CD4-positive, alpha-beta T cell treated with Interferon gamma for 1 hour (primary cell): ENCODE data around the gene NEB.
A peak's percentile ranks its signal among the peaks of the same experiment; 100 is the strongest.

Source experiments
- DNase-seq: peaks from one replicate; pipeline ENCODE4 v3.0.0-alpha.2; 2020

NEB gene, protein sequence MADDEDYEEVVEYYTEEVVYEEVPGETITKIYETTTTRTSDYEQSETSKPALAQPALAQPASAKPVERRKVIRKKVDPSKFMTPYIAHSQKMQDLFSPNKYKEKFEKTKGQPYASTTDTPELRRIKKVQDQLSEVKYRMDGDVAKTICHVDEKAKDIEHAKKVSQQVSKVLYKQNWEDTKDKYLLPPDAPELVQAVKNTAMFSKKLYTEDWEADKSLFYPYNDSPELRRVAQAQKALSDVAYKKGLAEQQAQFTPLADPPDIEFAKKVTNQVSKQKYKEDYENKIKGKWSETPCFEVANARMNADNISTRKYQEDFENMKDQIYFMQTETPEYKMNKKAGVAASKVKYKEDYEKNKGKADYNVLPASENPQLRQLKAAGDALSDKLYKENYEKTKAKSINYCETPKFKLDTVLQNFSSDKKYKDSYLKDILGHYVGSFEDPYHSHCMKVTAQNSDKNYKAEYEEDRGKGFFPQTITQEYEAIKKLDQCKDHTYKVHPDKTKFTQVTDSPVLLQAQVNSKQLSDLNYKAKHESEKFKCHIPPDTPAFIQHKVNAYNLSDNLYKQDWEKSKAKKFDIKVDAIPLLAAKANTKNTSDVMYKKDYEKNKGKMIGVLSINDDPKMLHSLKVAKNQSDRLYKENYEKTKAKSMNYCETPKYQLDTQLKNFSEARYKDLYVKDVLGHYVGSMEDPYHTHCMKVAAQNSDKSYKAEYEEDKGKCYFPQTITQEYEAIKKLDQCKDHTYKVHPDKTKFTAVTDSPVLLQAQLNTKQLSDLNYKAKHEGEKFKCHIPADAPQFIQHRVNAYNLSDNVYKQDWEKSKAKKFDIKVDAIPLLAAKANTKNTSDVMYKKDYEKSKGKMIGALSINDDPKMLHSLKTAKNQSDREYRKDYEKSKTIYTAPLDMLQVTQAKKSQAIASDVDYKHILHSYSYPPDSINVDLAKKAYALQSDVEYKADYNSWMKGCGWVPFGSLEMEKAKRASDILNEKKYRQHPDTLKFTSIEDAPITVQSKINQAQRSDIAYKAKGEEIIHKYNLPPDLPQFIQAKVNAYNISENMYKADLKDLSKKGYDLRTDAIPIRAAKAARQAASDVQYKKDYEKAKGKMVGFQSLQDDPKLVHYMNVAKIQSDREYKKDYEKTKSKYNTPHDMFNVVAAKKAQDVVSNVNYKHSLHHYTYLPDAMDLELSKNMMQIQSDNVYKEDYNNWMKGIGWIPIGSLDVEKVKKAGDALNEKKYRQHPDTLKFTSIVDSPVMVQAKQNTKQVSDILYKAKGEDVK (N-terminal part only)

DNA sequence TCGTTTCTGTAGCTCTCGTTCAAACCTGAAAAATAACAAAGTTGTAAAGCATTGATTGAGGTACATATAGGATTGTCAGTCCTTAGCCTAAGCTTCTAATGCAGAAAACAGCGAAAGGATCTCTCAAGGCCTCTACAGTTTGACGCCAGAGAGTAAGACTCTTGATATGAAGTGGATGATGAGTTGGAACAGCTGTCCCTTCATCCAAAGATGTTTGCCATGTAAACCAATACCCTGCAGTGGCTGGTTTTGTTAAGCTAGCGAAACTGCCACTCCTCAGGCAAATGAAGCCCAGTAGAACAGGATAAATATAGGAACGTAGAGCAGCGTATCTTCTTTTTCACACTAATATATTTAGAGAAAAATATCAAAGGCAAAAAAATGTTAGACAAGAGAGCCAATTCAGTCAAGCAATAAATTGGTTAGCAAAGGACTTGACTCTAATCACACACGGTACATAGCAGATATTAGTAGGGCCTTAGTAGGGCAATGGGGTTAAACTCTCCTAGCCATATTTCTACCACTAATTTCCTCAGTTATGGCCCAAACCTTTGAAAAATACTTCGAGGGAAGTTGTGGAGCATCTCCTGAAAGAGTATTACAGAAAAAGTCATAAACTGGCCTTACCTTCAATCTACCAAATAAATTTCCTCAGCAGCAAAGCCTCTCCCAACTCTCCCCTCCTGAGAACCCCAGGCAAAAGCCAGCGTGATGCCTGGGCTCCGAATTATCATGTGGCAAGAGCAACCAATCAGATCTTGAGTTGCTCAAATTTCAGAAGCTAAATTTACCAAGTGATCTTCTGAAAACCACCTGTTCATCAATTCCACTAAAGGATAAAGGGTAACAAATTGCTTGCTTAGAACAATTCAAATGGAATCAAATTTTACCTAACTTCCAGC is at the start of gene NEB:
NEB (minus strand) TSS at position 706 of the 902 bp plus-strand sequence. CDS start 1,320 bp downstream, outside the sequence.
- DNase-seq = no peak

DNA sequence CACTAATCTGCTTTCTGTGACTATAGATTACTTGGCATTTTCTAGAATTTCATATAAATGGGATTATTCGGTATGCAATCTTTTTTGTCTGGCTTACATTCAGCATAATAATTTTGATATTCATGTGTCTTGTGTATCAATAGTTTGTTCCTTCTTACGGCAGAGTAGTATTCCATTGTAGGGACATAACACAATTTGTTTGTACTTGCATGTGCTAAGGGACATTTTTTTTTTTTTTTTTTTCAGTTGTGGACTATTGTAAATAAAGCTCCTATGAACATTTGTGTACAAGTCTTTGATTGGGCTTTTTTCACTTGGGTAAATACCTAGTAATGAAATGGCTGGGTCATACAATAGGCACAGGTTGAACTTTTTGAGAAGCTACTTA is 48.9 kb upstream of the NEB start:
- no peak for DNase-seq

DNA sequence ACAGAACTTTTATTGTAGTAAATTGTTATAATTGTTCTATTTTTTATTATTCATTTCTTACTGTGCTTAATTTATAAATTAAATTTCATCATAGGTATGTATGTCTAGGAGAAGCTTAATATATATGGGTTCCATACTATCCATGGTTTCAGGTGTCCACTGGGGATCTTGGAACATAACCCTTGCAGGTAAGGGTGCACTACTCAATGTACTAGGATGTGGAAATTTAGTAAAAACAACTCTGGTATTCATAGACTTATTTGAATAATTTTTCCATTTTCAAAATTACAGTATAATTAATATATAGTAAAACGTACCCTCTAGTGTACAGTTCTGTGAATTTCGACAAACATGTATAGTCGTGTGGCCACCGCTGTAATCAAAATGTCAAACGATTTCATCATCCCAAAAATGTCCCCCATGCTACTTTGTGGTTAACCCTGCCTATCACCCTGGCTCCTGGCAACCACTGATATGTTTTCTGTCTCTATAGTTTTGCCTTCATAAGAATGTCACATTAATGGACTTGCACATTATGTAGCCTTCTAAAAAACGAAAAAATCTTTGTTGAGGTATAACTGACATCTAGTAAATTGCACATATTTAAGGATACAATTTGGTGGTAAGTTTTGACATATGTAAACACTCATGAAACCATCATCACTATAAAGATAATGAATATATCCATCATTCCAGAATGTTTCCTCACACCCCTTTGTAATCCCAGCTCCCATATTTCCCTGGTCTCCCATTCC is 48.3 kb upstream of the NEB start:
- DNase-seq = no peak

DNA sequence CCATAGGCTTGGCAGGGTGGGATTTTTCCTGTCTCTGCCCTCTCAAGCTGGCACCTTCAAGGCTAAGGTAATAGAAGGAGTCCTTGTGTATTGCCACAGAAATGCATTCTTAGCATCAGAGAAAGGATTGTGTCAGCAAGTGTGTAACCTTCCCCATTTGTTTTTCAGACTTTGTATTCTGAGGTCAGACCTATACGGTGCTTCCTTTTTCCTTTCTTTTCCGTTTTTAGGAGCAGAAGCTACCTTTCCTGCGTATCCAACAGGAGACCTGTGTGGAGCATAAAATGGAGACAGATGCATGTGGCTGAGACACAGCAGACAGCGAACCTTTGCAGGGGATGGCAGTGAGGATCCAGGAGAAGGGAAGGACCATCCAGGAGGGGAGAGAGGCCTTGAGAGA is 47.4 kb upstream of the NEB start:
- no peak for DNase-seq

DNA sequence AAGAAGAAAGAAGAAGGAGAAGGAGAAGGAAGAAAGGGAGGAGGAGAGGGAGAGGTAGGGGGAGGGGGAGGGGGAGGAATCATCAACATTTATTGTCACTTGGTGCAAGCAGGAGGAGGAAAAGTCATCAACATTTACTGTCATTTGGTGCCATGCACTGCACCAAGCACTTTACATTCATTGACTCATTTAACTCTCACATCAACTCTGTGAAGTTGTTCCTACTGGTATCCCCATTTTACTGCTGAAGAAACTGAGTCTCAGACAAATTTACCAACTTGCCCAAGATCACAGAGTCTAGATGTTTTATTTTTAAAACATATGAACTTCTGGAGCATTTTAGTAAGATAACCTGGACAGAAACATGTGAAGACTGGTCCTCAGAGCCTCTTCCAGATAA is 46.7 kb upstream of the NEB start:
- DNase-seq = no peak

DNA sequence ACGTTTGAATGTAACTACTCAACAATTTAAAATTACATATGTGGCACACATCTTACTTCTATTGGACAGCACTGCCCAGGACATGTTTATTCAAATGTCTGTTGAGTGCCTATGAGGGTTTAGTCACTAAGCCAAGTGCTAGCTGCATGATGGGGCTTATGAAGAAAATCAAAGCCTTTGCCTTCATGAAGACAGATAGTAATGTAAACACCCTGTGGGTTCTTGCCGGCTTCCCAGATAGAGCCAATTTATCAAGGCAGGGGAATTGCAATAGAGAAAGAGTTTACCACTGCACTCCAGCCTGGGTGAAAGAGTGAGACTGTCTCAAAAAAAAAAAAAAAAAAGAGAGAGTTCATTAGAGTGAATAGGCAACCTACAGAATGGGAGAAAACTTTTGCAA is 43.7 kb upstream of the NEB start:
- no peak for DNase-seq

DNA sequence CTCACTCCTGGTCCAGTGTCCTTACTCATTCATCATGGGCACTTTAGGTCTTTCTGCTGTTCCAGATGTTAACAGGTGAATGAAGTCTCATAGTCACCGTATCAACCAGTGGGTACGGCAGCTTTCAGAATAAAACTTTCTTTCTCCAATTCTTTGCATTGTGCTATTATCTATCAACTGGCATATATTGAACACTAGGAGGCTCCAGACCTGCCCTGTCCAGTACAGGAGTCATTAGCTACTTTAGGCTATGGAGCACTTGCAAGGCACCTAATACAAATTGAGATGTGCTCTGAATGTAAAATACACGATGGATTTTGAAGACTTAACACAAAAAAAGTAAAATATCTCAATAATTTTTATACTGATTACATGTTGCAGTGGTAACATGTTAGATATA is 43.2 kb upstream of the NEB start:
- no peak for DNase-seq

DNA sequence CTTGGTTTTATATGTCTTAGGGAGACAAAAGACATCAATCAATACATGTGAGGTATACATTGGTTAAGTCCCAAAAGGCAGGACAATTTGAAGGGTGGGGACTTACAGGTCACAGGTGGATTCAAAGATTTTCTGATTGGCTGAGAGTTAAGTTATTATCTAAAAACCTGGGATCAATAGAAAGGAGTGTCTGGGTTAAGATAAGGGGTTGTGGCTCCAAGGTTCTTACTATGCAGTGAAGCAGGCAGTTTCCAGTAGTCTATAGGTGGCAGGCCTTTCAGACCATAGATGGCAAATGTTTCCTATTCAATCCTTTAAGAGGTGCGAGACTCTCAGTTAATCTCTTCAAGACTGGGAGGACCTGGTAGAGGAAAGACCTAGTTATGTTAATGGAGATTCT is 42.1 kb upstream of the NEB start:
- DNase-seq = no peak

DNA sequence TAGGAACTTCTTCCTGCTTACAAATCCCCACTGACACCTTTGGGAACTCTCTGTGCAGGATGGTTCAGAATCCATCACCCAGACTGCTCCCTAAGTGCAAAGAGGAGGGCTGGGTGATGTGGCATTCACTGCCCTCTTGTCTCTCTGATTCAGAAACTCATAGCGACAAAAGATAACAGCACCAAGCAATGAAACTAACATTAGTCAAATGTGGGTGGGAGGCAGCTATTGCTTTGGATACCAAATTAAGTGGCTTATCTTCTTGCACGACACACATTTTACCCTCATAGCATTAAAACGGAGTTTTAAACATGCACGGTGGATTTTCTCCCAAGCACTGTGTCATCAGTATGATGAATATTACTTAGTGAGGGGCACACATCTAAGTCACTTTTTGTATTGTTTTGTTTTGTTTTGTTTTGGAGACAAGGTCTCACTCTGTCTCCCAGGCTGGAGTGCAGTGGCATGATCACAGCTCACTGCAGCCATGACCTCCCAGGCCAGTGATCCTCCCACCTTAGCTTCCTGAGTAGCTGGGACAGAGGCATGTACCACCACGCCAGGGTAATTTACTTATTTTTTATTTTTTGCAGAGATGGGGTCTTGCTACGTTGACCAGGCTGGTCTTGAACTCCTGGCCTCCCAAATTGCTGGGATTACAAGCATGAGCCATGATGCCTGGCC is 40.9 kb upstream of the NEB start:
- no peak for DNase-seq

DNA sequence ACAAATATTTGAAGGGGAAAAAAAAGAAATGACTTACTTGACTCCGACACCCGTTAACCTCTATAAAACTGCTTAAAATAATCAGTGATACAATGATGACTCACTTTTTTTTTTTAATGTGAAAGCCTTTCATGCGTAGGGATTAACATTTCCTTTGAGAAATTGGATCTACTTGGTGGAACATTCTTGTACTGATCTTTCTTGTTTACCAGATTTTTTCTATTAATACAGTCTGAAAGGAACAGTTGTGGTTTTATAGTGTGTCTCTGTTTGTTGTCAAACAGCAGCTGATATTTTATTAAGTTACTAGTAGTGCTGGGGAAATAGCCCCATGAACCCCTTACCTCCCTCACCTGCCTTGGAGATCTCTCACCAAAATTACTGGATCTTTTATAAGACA is 40.2 kb upstream of the NEB start:
- DNase-seq = no peak

DNA sequence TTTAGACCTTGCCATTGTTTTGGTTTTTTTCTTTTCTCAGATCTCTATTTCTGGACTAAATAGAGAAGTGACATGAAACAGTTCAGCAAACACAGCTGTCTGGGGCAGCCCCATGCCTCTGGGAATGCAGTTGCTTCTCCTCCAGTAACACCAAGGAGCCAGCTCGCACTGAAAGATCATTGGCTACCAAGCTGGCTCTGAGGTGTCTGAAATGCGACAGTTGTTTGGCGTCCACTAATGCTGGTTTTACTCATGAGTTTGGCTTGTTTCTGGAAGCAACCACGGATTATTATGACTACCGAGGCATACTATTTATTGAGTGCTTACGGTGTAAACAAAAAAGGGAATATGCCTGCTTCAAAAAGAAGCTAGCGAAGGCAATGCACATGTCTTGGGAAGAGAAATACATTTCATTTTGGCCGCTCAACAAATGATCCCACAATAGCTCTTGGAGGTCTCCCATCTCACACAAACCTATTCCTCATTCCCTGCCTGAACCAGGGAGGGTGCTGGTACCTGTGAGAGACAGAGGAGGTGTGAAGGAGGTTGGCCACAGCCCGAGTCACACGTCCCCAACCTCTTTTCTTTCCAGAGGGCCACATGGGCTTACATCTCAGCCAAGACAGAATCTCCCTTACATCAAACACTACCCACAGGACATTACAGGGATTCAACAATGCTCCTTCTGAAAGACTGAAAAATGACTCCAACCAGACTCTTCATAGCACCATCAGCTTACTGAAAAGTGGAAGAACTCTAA is 37.5 kb upstream of the NEB start:
- DNase-seq = peak; percentile 80

DNA sequence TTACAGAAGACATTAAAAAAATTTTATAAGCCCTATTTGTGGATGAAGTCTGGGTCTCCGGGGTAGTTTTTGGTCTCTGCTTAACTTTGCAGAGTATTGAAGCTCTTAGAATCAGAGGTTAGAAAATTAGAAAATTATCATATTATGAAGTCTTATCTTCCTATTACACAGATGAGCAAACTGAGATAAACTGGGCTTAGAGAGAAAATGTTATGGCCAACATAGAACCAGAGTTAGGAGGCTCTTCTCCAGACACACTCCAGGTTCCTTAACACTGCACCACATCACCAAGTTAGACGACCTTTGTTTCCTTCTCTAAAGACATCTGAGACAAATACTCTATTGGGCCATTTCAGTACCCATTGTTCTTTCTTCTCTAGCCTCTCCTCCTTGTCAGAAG is 36.7 kb upstream of the NEB start:
- no peak for DNase-seq

DNA sequence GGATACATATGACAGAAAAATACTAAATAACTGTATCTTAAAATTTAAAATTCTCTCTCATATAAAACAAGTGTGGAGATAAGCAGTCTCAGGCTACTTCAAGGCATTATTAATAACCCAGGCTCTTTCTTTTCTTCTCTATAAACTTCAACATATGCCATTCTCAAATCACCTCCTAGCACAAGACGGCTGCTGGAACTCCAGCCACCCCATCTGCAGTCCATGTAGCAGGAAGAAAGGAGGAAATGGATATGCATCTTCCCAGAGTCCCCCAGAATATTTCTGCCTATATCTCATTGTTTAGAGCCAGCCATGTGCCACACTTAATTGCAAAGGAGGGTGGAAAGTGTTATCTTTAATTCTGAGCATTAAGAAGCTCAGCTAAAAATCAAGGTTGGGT is 35.3 kb upstream of the NEB start:
- DNase-seq = no peak

DNA sequence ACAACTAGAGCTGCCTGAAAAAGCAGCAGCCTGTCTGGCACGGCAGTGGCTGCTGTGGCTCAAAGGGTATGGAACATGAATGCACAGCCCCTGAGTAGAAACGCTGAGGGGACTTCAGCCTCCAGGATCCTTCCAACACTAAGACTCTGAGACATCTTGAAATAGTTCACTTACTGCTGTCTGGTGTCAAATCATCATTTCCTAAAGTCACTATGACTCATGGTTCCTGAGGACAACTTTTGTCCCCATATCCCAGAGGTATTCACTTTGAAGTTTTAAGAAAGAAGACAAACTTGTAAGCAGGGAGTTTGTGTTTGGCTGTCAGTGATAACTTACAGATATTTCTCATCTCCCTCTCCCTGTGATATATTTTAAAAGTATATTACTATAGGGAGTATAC is 33.3 kb upstream of the NEB start:
- no peak for DNase-seq

DNA sequence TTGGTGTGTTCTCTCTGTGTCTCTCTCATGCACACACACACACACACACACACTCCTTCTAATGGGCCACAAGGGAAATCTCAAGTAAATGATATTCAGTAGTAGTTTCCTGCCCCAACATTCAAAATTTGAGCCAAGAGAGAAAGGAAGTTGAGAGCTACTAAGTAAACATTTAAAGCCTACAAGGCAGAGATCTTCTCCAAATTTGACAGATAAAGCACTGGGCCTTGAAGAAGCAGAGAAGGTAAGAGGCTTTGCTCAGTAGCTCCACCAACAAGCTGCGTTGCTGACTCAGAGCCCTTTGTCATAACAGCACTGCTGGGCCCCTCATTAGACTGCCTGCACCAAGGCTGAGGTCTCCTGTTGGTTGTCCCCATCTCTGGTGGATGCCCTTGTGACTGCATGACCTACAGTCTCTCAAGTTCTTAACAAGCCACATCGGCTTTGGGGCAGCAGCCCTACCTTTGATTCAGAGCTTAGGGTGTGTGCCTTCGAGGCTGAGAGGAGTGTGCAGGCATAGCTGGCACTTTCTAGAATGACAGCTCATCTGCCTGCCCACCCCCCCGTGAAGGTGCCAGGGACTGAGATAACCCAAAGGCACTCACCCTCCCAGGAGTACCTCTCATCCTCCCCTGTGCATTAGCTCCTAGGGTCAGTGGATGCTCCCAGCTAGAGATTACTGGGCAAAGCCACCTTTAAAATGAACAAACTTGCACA is 32.3 kb upstream of the NEB start:
- no peak for DNase-seq

DNA sequence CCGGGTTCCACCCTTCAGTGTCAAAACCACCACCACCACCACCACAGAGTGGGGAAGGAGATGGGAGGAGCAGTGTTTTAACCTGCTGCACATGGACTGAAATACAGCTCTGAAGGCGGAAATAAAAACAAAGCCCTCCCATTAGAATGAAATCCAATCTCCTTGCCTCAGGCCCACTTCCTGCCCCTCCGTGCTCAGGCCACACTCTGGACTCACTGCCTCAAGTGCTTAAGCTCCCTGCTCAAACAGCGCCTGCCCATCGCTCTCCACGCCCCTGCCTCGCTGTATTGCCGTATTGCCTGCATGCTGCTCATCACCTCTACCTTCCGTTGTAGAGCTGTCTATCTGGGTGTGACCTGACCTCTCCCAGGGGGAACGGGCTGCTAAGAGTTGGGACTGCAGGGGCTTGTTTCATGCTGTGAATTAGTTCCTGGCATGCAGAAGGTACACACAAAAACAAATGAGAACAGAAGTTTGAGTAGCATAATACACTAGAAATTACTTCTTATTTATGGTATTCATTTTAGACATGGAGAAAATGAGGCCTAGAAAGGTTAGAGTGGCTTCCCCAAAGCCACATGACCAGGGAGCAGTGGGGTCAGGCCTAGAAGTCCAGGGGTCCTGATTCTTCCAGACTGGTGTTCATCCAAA is 31.6 kb upstream of the NEB start:
- DNase-seq = no peak

DNA sequence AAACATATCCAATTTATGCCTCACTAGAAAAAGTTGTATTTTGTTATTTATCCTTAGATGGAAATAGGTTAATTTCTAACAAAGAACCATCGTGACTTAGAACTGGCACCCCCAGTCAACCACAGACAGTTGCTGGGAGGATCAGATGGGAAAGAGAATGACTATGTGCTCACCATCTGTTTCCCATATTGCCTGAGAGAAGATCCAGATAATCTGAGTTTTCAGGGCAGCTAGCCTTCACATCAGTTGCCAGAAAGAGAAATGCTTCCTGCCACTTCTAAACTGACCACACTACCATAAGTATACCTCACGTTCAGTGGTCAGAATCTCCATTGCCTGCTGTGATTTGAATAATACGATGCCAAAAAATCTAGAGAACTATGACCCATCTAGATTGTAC is 28.4 kb upstream of the NEB start:
- DNase-seq = no peak

DNA sequence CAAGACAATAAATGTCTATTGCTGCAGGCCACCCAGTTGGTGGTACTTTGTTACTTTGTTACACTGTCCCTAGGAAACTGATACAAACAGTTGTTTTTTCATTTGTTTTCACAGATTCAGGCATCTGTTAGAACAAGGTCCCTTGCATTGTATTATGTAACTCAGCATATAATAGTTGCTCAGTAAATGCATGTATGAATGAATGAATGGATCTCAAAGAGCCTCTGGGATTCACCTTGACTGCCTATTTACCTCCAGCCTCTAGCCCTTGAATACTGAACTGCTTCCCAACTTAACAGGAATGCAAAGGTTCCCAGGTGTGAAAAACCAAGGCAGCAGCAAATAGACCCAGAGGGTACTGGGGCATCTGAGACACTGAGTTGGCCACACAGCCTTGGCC is 27.4 kb upstream of the NEB start:
- no peak for DNase-seq

DNA sequence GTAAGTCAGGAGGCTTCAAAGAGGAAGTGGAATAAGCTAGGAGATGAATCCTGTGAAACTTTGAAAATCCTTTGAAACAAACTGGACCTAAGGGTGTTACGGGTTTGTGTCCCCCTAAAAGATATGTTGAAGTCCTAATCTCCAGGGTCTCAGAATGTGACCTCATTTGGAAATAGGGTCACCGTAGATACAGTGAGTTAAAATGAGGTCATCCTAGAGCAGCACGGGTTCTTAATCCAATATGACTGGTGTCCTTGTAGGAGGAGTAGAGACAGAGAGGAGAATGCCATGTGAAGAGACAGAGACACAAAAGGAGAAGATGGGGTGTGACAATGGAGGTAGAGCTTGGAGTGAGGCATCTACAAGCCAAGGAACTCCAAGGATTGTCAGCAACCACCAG is 26.9 kb upstream of the NEB start:
- no peak for DNase-seq
